Activated CD4-positive, alpha-beta T cell treated with anti-CD3 and anti-CD28 coated beads, Interleukin-2, amount 50 U/mL, for 4 hours (primary cell): ENCODE measurements around the gene HVCN1.

Source experiments
- DNase-seq, 2 experiments: peaks; one replicate each; pipeline ENCODE4 v3.0.0-alpha.2; 2020

HVCN1 gene

GRCh38 chr12:110698171-110698902, 9.4 kb upstream of the HVCN1 start:
- DNase-seq = peak; percentile 65 to 66

GRCh38 chr12:110697236-110697635, 8.3 kb upstream of the HVCN1 start:
- DNase-seq = no peak

GRCh38 chr12:110696283-110696682, 7.4 kb upstream of the HVCN1 start:
- DNase-seq = no peak

GRCh38 chr12:110694330-110694901, 5.5 kb upstream of the HVCN1 start:
- no peak for DNase-seq

- DNase-seq = no peak
Observed at GRCh38 chr12:110693731-110694130, 4.8 kb upstream of the HVCN1 start.

- no peak for DNase-seq
Observed at GRCh38 chr12:110690127-110690430, 1.2 kb upstream of the HVCN1 start.

- DNase-seq = peak in 1 of 2 experiments; percentile 8
Observed at GRCh38 chr12:110689281-110690126, 589 bp upstream of the HVCN1 start.

GRCh38 chr12:110687396-110688169, 1.3 kb downstream of the HVCN1 start:
- DNase-seq = no peak

GRCh38 chr12:110686294-110686903, 2.5 kb downstream of the HVCN1 start:
- no peak for DNase-seq

- no peak for DNase-seq
Observed at GRCh38 chr12:110684312-110684836, 4.5 kb downstream of the HVCN1 start.

- DNase-seq = no peak
Observed at GRCh38 chr12:110683888-110684287, 5.0 kb downstream of the HVCN1 start.

GRCh38 chr12:110680032-110680431, 8.9 kb downstream of the HVCN1 start:
- no peak for DNase-seq

- DNase-seq = no peak
Observed at GRCh38 chr12:110679201-110679600, 9.7 kb downstream of the HVCN1 start.

GRCh38 chr12:110677982-110678381, 10.9 kb downstream of the HVCN1 start:
- DNase-seq = no peak

- DNase-seq = no peak
Observed at GRCh38 chr12:110677206-110677911, 11.6 kb downstream of the HVCN1 start.

- DNase-seq = no peak
Observed at GRCh38 chr12:110676171-110676570, 12.7 kb downstream of the HVCN1 start.

- DNase-seq = peak; percentile 30 to 36
Observed at GRCh38 chr12:110670161-110670701, 18.7 kb downstream of the HVCN1 start.

- no peak for DNase-seq
Observed at GRCh38 chr12:110669193-110669502, 19.8 kb downstream of the HVCN1 start.

- DNase-seq = no peak
Observed at GRCh38 chr12:110668480-110669192, 20.3 kb downstream of the HVCN1 start.

- DNase-seq = no peak
Observed at GRCh38 chr12:110667671-110668070, 21.2 kb downstream of the HVCN1 start.

- no peak for DNase-seq
Observed at GRCh38 chr12:110666892-110667291, 22.0 kb downstream of the HVCN1 start.
